ENCODE data around the gene TBCB.
A peak's percentile ranks its signal among the peaks of the same experiment; 100 is the strongest.

TBCB gene

DNA sequence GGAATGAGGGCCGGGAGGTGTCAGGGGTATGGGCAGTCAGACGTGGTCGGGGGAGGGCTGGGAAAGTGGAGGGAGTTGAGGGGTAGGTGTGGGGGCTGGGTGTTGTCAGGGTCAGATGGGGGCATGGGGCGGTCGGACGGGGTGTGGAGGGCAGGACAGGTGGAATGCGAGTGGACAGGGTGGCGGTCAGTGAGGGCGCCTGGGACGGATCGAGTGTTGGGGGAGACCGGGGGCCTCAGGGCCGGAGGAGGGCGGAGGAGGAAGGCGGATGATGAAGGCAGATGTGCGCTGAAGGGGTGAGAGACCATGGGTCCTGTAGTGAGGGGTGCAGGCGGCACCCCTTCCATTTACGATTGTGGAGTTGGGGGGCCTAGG, 5.7 kb downstream of the TBCB start:
- ChIA-PET POLR2A (interaction anchor here (0.5 kb wide), 1 partner anchor 13 kb away, joined by 3 read pairs; no protein-coding TSS in a partner anchor), CTCF (interaction anchor here (0.6 to 1.5 kb wide), 3 partner anchors 10 to 61 kb away, joined by 4 read pairs; no protein-coding TSS in a partner anchor)
- no peaks in the 10 kb centered on the region for H3K9me3 ChIP-seq (ENCODE audit: control insufficient read depth, insufficient read depth, low read depth, low read length)
- peaks cover 22% of the 10 kb centered on the region for H3K4me1 ChIP-seq (ENCODE audit: control insufficient read depth, insufficient read depth, low read length)
- H3K4me3 ChIP-seq (ENCODE audit: low read depth, low read length), result no peak overlapping the region
- H3K27ac ChIP-seq (ENCODE audit: extremely low read depth, low read depth, low read length), result peak overlapping the region; percentile 79; the same call in 1 of the 2 replicates
- peaks cover 80 to 91% of the 10 kb centered on the region in 2 experiments for H3K36me3 ChIP-seq (ENCODE audit: control insufficient read depth in 2 of 2, insufficient read depth in 1 of 2, low read length in 2 of 2)
- TF ChIP-seq ZNF184 (tag by site-specific recombination; IDR thresholded peaks at IDR 0.05) (no peak), ZFP41 (tag by site-specific recombination; IDR thresholded peaks at IDR 0.05; ENCODE audit: borderline replicate concordance) (no peak), ZNF768 (tag by site-specific recombination; IDR thresholded peaks at IDR 0.05) (no peak), ZBTB11 (tag by site-specific recombination; conservative IDR thresholded peaks at IDR 0.05; ENCODE audit: low read depth) (no peak), ZSCAN30 (tag by site-specific recombination; IDR thresholded peaks at IDR 0.05) (no peak), ZBTB44 (tag by site-specific recombination; IDR thresholded peaks at IDR 0.05) (no peak), KLF7 (tag by site-specific recombination; IDR thresholded peaks at IDR 0.05; ENCODE audit: borderline replicate concordance) (no peak), ZNF677 (tag by site-specific recombination; IDR thresholded peaks at IDR 0.05) (no peak), ZNF510 (tag by site-specific recombination; IDR thresholded peaks at IDR 0.05; ENCODE audit: insufficient replicate concordance) (no peak), ZNF175 (tag by site-specific recombination; IDR thresholded peaks at IDR 0.05) (no peak), ZNF121 (tag by site-specific recombination; IDR thresholded peaks at IDR 0.05) (no peak), ZNF488 (tag by site-specific recombination; IDR thresholded peaks at IDR 0.05) (0 out of 2 replicates have a peak, but pooled peaks have one; percentile 3), BCL11A (tag by site-specific recombination; IDR thresholded peaks at IDR 0.05; ENCODE audit: low read depth) (no peak), ZNF670 (tag by site-specific recombination; IDR thresholded peaks at IDR 0.05; ENCODE audit: low read depth) (no peak), ZFHX2 (tag by site-specific recombination; conservative IDR thresholded peaks at IDR 0.05) (peak; percentile 26; the same call in 1 of the 2 replicates), KLF9 (tag by site-specific recombination; IDR thresholded peaks at IDR 0.05; ENCODE audit: low read depth) (no peak), ZNF146 (tag by site-specific recombination; IDR thresholded peaks at IDR 0.05) (no peak), ZNF140 (tag by site-specific recombination; IDR thresholded peaks at IDR 0.05) (no peak), ZNF521 (tag by site-specific recombination; IDR thresholded peaks at IDR 0.05) (no peak), ZNF776 (tag by site-specific recombination; IDR thresholded peaks at IDR 0.05; ENCODE audit: borderline replicate concordance) (no peak), MEIS1 (CRISPR knock-in tag; IDR thresholded peaks at IDR 0.05; ENCODE audit: borderline replicate concordance) (no peak), ZNF266 (tag by site-specific recombination; IDR thresholded peaks at IDR 0.05; ENCODE audit: low read depth) (no peak), ZNF571 (tag by site-specific recombination; IDR thresholded peaks at IDR 0.05) (no peak), HOXA7 (CRISPR knock-in tag; IDR thresholded peaks at IDR 0.05; ENCODE audit: borderline replicate concordance) (no peak), ZNF623 (tag by site-specific recombination; IDR thresholded peaks at IDR 0.05) (no peak), HOXD13 (CRISPR knock-in tag; IDR thresholded peaks at IDR 0.05; ENCODE audit: borderline replicate concordance) (no peak), ZNF837 (tag by site-specific recombination; IDR thresholded peaks at IDR 0.05) (0 out of 2 replicates have a peak, but pooled peaks have one; percentile 2), ZBTB10 (tag by site-specific recombination; IDR thresholded peaks at IDR 0.05) (peak; percentile 36; the same call in 1 of the 2 replicates)
- TF ChIP-seq, protein P1, sequence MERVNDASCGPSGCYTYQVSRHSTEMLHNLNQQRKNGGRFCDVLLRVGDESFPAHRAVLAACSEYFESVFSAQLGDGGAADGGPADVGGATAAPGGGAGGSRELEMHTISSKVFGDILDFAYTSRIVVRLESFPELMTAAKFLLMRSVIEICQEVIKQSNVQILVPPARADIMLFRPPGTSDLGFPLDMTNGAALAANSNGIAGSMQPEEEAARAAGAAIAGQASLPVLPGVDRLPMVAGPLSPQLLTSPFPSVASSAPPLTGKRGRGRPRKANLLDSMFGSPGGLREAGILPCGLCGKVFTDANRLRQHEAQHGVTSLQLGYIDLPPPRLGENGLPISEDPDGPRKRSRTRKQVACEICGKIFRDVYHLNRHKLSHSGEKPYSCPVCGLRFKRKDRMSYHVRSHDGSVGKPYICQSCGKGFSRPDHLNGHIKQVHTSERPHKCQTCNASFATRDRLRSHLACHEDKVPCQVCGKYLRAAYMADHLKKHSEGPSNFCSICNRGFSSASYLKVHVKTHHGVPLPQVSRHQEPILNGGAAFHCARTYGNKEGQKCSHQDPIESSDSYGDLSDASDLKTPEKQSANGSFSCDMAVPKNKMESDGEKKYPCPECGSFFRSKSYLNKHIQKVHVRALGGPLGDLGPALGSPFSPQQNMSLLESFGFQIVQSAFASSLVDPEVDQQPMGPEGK (tag by site-specific recombination; IDR thresholded peaks at IDR 0.05), result peak; percentile 32; the same call in 1 of the 2 replicates

Measured in HEK293 (cell line).